Endodermal cell (in vitro differentiated cells): ENCODE data around the gene POP7. TPM values are rescaled to one million over a fixed set of nuclear protein-coding genes. Genes with fewer than 3 reads are reported as not detected.
A peak's percentile ranks its signal among the peaks of the same experiment; 100 is the strongest.

ENCODE experiments used
- DNase-seq: peaks from one replicate; pipeline ENCODE4 v3.0.0-alpha.2; 2017
- H3K27ac ChIP-seq: 2 replicates; pipeline ENCODE4 v1.5.1; 2013; ENCODE audit warnings: mild to moderate bottlenecking, low read depth, low read length, moderate library complexity
- H3K27me3 ChIP-seq: 2 replicates; pipeline ENCODE4 v1.6.1; 2013; ENCODE audit warnings: mild to moderate bottlenecking, low read length, moderate library complexity; ENCODE audit not compliant: insufficient read depth, control insufficient read depth, poor library complexity, severe bottlenecking
- H3K36me3 ChIP-seq: 2 replicates; pipeline ENCODE4 v1.7.0; 2013; ENCODE audit warnings: mild to moderate bottlenecking, low read length, moderate library complexity; ENCODE audit not compliant: control insufficient read depth, insufficient read depth
- H3K4me1 ChIP-seq: one replicate; pipeline ENCODE4 v1.7.0; 2013; ENCODE audit warnings: low read length; ENCODE audit not compliant: control insufficient read depth, insufficient read depth
- H3K4me3 ChIP-seq: 2 replicates; pipeline ENCODE4 v1.5.1; 2013; ENCODE audit warnings: mild to moderate bottlenecking, low read length, moderate library complexity
- H3K9ac ChIP-seq: 2 replicates; pipeline ENCODE4 v1.6.1; 2013; ENCODE audit warnings: mild to moderate bottlenecking, low read length, moderate library complexity; ENCODE audit not compliant: poor library complexity, severe bottlenecking; ENCODE audit errors: extremely low read depth
- H3K9me3 ChIP-seq: 2 replicates; pipeline ENCODE4 v1.6.1; 2013; ENCODE audit warnings: mild to moderate bottlenecking, low read length, moderate library complexity; ENCODE audit not compliant: control insufficient read depth
- H3K27ac Mint-ChIP-seq: 2 replicates; pipeline ENCODE4 v1.8.0; 2020; ENCODE audit warnings: mixed read lengths
- H3K27me3 Mint-ChIP-seq: 2 replicates; pipeline ENCODE4 v1.8.0; 2021; ENCODE audit warnings: mild to moderate bottlenecking, mixed read lengths; ENCODE audit not compliant: insufficient read depth
- H3K36me3 Mint-ChIP-seq: 2 replicates; pipeline ENCODE4 v1.8.0; 2020; ENCODE audit warnings: low read depth, mixed read lengths
- H3K4me1 Mint-ChIP-seq: 2 replicates; pipeline ENCODE4 v1.8.0; 2020; ENCODE audit warnings: mixed read lengths
- H3K4me3 Mint-ChIP-seq: 2 replicates; pipeline ENCODE4 v1.8.0; 2020; ENCODE audit warnings: mild to moderate bottlenecking, moderate library complexity, mixed read lengths
- H3K9me3 Mint-ChIP-seq: 2 replicates; pipeline ENCODE4 v1.8.0; 2020; ENCODE audit warnings: mild to moderate bottlenecking, mixed read lengths
- WGBS, 2 experiments: methylation state at CpG; one replicate each; pipeline versions ENCODE4 v1.1.5 to v1.1.7; 2013; ENCODE audit warnings: missing lambda C conversion rate in 2 of 2, mixed read lengths in 1 of 2; ENCODE audit not compliant: insufficient coverage in 1 of 2, insufficient read length in 1 of 2; 5-methylcytosine and 5-hydroxymethylcytosine counted together
- total RNA-seq, 2 donors: library from RNA; stranded (reverse); fragmentation: NEBNext Ultra II Directional in 1 of 2; extraction: Animal tissue kit (Norgen Biotek cat#: 25700) in 1 of 2; gene quantifications; 2 replicates in 1 of 2; 3 replicates in 1 of 2; pipeline ENCODE4 v1.2.1, GENCODE V29; 2021
- TF ChIP-seq, protein P1 (sequence below): fragments of 200-600 bp; sonication (generic); conservative IDR thresholded peaks from 2 replicates; pipeline ENCODE4 v1.5.0; 2021; ENCODE audit warnings: antibody characterized with exemption, mild to moderate bottlenecking

The POP7 gene
- total RNA-seq, 2 donors from 2014 or later = 51.7 to 59.2 TPM

DNA sequence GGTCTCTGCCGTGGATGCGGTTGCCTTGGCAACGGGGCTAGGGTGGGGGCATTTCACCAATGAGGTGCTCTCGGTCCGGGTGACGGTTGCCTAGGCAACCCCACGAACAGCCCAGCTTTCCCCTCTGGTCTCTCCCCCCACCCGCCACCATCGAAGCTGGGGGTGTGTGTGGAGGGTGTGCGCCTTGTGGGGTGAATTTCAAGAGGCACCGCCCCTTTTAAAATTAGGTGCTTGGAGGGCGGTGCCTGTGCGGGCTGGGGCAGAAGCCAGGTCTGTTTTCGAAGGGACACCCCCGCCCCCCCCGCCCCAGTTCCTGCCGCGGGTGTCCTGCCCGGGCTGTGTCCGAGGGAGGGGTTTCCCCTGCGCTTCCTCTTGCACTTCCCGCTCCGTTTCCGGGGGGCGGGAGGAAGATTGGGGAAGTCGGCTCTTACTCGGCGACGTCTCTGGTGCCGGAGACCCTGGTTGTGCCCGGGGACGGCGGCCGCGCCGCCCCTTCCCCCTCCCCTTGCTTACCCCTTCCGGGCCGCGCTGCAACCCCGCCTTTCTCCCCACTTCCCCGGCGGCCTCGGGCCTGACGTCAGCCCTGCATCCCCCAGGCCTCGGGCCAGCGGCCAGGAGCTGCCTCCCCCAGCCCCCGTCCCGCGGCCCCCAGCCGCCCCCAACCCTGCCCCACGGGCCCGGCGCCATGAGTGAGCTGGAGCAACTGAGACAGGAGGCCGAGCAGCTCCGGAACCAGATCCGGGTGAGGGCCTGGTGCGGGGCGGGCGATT, 30.2 kb upstream of the POP7 start:
- TF ChIP-seq, protein P1, sequence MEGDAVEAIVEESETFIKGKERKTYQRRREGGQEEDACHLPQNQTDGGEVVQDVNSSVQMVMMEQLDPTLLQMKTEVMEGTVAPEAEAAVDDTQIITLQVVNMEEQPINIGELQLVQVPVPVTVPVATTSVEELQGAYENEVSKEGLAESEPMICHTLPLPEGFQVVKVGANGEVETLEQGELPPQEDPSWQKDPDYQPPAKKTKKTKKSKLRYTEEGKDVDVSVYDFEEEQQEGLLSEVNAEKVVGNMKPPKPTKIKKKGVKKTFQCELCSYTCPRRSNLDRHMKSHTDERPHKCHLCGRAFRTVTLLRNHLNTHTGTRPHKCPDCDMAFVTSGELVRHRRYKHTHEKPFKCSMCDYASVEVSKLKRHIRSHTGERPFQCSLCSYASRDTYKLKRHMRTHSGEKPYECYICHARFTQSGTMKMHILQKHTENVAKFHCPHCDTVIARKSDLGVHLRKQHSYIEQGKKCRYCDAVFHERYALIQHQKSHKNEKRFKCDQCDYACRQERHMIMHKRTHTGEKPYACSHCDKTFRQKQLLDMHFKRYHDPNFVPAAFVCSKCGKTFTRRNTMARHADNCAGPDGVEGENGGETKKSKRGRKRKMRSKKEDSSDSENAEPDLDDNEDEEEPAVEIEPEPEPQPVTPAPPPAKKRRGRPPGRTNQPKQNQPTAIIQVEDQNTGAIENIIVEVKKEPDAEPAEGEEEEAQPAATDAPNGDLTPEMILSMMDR = no peak
- 14 to 37% methylated on average over 14 to 58 of the region's 59 CpGs for WGBS, 2 experiments

DNA sequence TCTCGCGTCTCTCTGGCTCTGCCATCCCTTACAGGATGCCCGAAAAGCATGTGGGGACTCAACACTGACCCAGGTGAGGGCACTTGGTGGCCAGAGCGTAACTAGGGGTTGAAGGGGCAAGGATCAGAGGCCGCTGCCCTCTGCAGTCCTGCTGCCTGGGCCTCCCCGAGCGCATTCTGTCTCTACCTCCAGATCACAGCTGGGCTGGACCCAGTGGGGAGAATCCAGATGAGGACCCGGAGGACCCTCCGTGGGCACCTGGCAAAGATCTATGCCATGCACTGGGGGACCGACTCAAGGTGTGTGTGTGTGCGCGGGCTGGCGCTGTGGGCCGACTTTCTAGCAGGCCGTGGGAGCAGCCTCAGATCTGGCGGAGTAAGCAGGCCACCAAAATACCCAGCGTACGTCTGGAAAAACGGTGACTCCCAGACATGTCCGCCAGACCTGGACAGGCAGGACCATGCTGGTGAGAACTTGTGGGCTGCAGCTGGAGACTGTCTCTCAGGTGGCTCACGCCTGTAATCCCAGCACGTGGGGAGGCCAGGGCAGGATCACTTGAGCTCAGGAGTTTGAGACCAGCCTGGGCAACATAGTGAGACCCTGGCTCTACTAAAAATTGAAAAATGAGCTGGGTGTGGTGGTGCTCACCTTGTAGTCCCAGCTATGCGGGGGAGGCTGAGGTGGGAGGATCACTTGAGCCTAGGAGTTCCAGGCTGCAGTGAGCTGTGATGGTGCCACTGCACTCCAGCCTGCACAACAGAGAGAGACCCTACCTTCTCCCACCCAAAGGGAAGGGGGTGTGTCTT, 29.2 kb upstream of the POP7 start:
- peaks cover 13% of the 10 kb centered on the region for H3K27me3 Mint-ChIP-seq
- Histone ChIP-seq H3K27ac (no peak overlapping the region), H3K9me3 (no peaks in the 10 kb centered on the region), H3K9ac (no peak overlapping the region), H3K27me3 (peaks cover under 1% of the 10 kb centered on the region), H3K4me1 (no peaks in the 10 kb centered on the region), H3K36me3 (peaks cover 38% of the 10 kb centered on the region), H3K4me3 (no peak overlapping the region)
- H3K9me3 Mint-ChIP-seq = no peaks in the 10 kb centered on the region
- 93 to 96% methylated on average over 23 of the region's 23 CpGs for WGBS, 2 experiments
- no peak for DNase-seq
- peak overlapping the region; percentile 84 for H3K4me3 Mint-ChIP-seq
- peaks cover 5% of the 10 kb centered on the region for H3K4me1 Mint-ChIP-seq
- TF ChIP-seq, protein P1 = no peak
- peaks cover 24% of the 10 kb centered on the region for H3K36me3 Mint-ChIP-seq
- H3K27ac Mint-ChIP-seq = peak overlapping the region; percentile 58

More for the DNA sequence above, 30.2 kb upstream of the POP7 start:
- Mint-ChIP-seq H3K27me3 (peaks cover 20% of the 10 kb centered on the region), H3K36me3 (peaks cover 21% of the 10 kb centered on the region), H3K27ac (no peak overlapping the region), H3K4me3 (peak overlapping the region; percentile 84), H3K4me1 (peaks cover 5% of the 10 kb centered on the region), H3K9me3 (no peaks in the 10 kb centered on the region)
- Histone ChIP-seq H3K9me3 (no peaks in the 10 kb centered on the region), H3K9ac (peak overlapping the region; percentile 15), H3K27ac (peak overlapping the region; percentile 51), H3K27me3 (peaks cover 8% of the 10 kb centered on the region), H3K4me1 (no peaks in the 10 kb centered on the region), H3K4me3 (peak overlapping the region; percentile 62), H3K36me3 (peaks cover 29% of the 10 kb centered on the region)
- peak; percentile 88 for DNase-seq

DNA sequence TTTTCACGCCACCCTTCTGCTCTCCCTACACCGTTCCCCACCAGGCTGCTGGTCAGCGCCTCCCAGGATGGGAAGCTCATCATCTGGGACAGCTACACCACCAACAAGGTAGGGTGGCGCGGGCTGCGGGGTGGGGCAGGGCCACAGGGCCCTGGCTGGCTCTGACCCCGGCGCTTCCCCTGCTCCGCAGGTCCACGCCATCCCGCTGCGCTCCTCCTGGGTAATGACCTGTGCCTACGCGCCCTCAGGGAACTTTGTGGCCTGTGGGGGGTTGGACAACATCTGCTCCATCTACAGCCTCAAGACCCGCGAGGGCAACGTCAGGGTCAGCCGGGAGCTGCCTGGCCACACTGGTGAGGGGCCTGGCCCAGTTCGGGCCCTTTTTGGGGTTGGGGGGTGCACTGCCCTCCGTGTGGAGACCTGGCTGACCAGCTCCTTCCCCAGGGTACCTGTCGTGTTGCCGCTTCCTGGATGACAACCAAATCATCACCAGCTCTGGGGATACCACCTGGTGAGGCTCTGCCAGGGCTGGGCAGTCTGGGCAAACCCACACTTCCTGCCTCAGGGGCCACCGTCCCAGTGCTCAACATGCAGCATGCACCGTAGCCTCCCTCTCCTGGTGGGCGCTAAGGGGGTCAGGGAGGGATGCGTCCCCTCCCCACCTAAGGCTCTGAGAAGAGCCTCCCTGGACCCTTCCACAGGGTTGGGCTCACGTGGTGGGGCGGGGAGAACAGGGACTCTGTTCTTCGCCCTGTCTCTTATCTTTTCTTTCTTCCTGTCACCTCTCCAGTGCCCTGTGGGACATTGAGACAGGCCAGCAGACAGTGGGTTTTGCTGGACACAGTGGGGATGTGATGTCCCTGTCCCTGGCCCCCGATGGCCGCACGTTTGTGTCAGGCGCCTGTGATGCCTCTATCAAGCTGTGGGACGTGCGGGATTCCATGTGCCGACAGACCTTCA, 28.3 kb upstream of the POP7 start:
- H3K9me3 ChIP-seq = no peaks in the 10 kb centered on the region
- Mint-ChIP-seq H3K27me3 (peaks cover 4% of the 10 kb centered on the region), H3K9me3 (no peaks in the 10 kb centered on the region), H3K4me3 (no peak overlapping the region), H3K36me3 (peaks cover 27% of the 10 kb centered on the region), H3K4me1 (peaks cover 5% of the 10 kb centered on the region), H3K27ac (no peak overlapping the region)
- no peak overlapping the region for H3K4me3 ChIP-seq
- no peaks in the 10 kb centered on the region for H3K4me1 ChIP-seq
- no peak overlapping the region for H3K27ac ChIP-seq
- no peak for DNase-seq
- 95% methylated on average over 16 to 36 of the region's 36 CpGs for WGBS, 2 experiments
- H3K9ac ChIP-seq = no peak overlapping the region
- H3K36me3 ChIP-seq = peaks cover 46% of the 10 kb centered on the region
- TF ChIP-seq, protein P1 = no peak
- H3K27me3 ChIP-seq = no peaks in the 10 kb centered on the region
